Measurements from ENCODE around the gene GRB2. TPM values are rescaled to one million over a fixed set of nuclear protein-coding genes. Genes with fewer than 3 reads are reported as not detected.

The GRB2 gene
- total RNA-seq, 1 experiment from 2014 or later = 148 TPM

DNA sequence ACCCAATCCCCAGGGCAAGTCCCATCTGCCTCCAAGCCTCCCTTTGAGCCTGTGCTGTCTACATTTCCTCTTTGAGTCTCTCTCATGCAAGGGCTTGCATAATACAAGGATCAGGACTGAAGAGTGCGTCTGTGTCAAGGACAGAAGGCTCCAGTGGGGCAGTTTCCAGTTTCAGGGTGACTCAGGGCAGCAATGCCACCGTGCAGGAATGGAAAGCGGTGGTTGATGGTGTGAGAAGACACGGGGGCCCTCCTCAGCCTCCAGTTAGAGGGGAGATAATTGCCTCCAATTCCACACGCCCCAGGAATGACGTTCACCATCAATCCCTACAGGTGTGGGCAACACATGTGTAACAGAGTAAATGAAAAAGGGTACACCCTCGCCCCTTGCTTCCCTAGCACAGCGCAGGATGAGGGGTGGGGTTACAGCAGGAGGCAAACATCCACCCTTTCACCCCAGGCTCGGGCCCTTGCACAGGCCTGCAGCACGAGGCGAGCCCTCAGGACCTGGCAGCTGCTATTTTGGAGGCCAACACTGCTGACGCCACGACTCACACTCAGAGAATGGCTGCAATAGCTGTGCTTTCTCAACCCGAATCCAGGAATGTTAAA, 91.4 kb downstream of the GRB2 start:
- intact Hi-C loops (cut with micrococcal nuclease; ENCODE audit: unreplicated experiment) (no loop called here), in situ Hi-C loops (cut with HindIII; ENCODE audit: low pct_unique_long_range_greater_than_20kb, low sequenced_read_pairs) (no loop called here)
- H3K36me3 ChIP-seq (ENCODE audit: control insufficient read depth, insufficient read depth, low read length) = no peaks in the 10 kb centered on the region
- ATAC-seq = no peak
- no peak for DNase-seq (ENCODE audit: low read depth, low spot score)
- BruUV-seq (replicated peaks) = no TSS peak
- no peak overlapping the region for H3K4me3 ChIP-seq (ENCODE audit: low read depth in 2 of 2, low read length in 2 of 2)
- TF ChIP-seq, protein P1, sequence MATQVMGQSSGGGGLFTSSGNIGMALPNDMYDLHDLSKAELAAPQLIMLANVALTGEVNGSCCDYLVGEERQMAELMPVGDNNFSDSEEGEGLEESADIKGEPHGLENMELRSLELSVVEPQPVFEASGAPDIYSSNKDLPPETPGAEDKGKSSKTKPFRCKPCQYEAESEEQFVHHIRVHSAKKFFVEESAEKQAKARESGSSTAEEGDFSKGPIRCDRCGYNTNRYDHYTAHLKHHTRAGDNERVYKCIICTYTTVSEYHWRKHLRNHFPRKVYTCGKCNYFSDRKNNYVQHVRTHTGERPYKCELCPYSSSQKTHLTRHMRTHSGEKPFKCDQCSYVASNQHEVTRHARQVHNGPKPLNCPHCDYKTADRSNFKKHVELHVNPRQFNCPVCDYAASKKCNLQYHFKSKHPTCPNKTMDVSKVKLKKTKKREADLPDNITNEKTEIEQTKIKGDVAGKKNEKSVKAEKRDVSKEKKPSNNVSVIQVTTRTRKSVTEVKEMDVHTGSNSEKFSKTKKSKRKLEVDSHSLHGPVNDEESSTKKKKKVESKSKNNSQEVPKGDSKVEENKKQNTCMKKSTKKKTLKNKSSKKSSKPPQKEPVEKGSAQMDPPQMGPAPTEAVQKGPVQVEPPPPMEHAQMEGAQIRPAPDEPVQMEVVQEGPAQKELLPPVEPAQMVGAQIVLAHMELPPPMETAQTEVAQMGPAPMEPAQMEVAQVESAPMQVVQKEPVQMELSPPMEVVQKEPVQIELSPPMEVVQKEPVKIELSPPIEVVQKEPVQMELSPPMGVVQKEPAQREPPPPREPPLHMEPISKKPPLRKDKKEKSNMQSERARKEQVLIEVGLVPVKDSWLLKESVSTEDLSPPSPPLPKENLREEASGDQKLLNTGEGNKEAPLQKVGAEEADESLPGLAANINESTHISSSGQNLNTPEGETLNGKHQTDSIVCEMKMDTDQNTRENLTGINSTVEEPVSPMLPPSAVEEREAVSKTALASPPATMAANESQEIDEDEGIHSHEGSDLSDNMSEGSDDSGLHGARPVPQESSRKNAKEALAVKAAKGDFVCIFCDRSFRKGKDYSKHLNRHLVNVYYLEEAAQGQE (IDR thresholded peaks at IDR 0.05; ENCODE audit: insufficient read depth in 1 of 2, low read depth in 2 of 2, low read length in 1 of 2) = no peak
- TF ChIP-seq SIN3A (IDR thresholded peaks at IDR 0.05; ENCODE audit: borderline replicate concordance, insufficient read depth, low read depth, low read length) (no peak), TCF7L2 (IDR thresholded peaks at IDR 0.05; ENCODE audit: low read depth, low read length) (no peak), POLR2AphosphoS5 (IDR thresholded peaks at IDR 0.05; ENCODE audit: low read depth, low read length) (no peak)
- TF ChIP-seq, protein P2, sequence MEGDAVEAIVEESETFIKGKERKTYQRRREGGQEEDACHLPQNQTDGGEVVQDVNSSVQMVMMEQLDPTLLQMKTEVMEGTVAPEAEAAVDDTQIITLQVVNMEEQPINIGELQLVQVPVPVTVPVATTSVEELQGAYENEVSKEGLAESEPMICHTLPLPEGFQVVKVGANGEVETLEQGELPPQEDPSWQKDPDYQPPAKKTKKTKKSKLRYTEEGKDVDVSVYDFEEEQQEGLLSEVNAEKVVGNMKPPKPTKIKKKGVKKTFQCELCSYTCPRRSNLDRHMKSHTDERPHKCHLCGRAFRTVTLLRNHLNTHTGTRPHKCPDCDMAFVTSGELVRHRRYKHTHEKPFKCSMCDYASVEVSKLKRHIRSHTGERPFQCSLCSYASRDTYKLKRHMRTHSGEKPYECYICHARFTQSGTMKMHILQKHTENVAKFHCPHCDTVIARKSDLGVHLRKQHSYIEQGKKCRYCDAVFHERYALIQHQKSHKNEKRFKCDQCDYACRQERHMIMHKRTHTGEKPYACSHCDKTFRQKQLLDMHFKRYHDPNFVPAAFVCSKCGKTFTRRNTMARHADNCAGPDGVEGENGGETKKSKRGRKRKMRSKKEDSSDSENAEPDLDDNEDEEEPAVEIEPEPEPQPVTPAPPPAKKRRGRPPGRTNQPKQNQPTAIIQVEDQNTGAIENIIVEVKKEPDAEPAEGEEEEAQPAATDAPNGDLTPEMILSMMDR (IDR thresholded peaks at IDR 0.05) = no peak
- CTCF ChIA-PET = no interaction called here
- H3K4me1 ChIP-seq (ENCODE audit: control insufficient read depth, insufficient read depth, low read length) = no peaks in the 10 kb centered on the region
- H3K27me3 ChIP-seq (ENCODE audit: control insufficient read depth, insufficient read depth, low read length) = no peaks in the 10 kb centered on the region
- POLR2A ChIA-PET = interaction anchor here (0.6 kb wide), 1 partner anchor 79 kb away, joined by 3 read pairs; no protein-coding TSS in a partner anchor
- no peak overlapping the region for H3K27ac ChIP-seq (ENCODE audit: low read length)
- no peaks in the 10 kb centered on the region for H3K9me3 ChIP-seq (ENCODE audit: control insufficient read depth, insufficient read depth, low read depth, low read length)

DNA sequence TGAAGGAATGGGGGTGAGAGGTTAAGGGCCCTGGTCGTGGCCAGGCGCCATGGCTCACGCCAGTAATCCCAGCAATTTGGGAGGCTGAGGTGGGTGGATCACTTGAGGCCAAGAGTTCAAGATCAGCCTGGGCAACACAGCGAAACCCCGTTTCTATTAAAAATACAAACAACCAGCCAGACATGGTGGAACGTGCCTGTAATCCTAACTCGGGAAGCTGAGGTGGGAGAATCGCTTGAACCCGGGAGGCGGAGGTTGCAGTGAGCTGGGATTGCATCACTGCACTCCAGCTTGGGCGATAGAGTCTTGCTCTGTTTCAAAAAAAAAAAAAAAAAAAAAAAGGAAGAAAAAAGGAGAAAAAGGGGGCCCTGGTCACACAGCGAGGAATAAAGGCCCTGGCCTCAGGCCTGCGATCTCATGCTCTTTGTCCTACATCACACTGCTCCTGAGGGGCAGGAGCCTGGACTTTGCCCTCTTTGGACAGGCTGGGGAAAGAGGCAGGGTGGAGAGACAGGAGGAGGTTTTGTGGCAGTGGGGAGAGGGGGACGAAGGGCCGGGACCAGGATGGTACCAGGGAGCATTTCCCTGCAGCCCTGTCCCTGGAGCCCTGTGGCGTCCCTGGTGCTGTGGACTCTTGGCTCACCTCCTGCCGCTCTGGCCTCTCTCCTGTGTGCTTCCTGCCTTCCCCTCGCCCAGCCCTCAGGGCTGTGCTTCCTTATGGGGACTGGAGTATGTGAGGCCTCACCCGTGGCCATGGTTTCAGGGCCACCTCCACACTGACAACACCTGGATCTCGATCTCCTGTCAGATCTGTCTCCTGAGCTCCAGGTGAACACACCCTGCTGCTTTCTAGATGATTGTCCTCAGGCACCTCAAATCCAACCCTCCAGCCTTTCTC, 96.5 kb downstream of the GRB2 start:
- H3K27ac ChIP-seq (ENCODE audit: low read length) = no peak overlapping the region
- H3K4me1 ChIP-seq (ENCODE audit: control insufficient read depth, insufficient read depth, low read length) = no peaks in the 10 kb centered on the region
- BruUV-seq (replicated peaks) = no TSS peak
- in situ Hi-C loops (cut with HindIII; ENCODE audit: low pct_unique_long_range_greater_than_20kb, low sequenced_read_pairs) (no loop called here), intact Hi-C loops (cut with micrococcal nuclease; ENCODE audit: unreplicated experiment) (no loop called here)
- ChIA-PET CTCF (interaction anchor here (0.6 kb wide), 1 partner anchor 14 kb away, joined by 7 read pairs; no protein-coding TSS in a partner anchor), POLR2A (no interaction called here)
- DNase-seq (ENCODE audit: low read depth, low spot score) (no peak), ATAC-seq (peak; percentile 70)
- TF ChIP-seq TCF7L2 (IDR thresholded peaks at IDR 0.05; ENCODE audit: low read depth, low read length) = no peak
- TF ChIP-seq, protein P1 (IDR thresholded peaks at IDR 0.05; ENCODE audit: insufficient read depth in 1 of 2, low read depth in 2 of 2, low read length in 1 of 2) = no peak
- no peak for TF ChIP-seq POLR2AphosphoS5 (IDR thresholded peaks at IDR 0.05; ENCODE audit: low read depth, low read length)
- no peak for TF ChIP-seq SIN3A (IDR thresholded peaks at IDR 0.05; ENCODE audit: borderline replicate concordance, insufficient read depth, low read depth, low read length)
- TF ChIP-seq, protein P2 (IDR thresholded peaks at IDR 0.05) = no peak
- H3K27me3 ChIP-seq (ENCODE audit: control insufficient read depth, insufficient read depth, low read length) = no peaks in the 10 kb centered on the region
- H3K4me3 ChIP-seq (ENCODE audit: low read depth in 2 of 2, low read length in 2 of 2) = no peak overlapping the region
- H3K36me3 ChIP-seq (ENCODE audit: control insufficient read depth, insufficient read depth, low read length) = no peaks in the 10 kb centered on the region
- no peaks in the 10 kb centered on the region for H3K9me3 ChIP-seq (ENCODE audit: control insufficient read depth, insufficient read depth, low read depth, low read length)

All from Panc1 (cell line).